H9 (cell line): Measurements from ENCODE around the gene SPECC1L. TPM values are rescaled to one million over a fixed set of nuclear protein-coding genes. Genes with fewer than 3 reads are reported as not detected.

ENCODE experiments used
- DNase-seq: peaks from one replicate; pipeline ENCODE4 v3.0.0-alpha.2; 2017
- H2AFZ ChIP-seq: one replicate; pipeline ENCODE4 v1.6.1; 2013; ENCODE audit warnings: mild to moderate bottlenecking, low read length, control low read depth, moderate library complexity
- H2AK5ac ChIP-seq: 2 replicates; pipeline ENCODE4 v1.6.1; 2013; ENCODE audit warnings: low read length, control low read depth, mixed read lengths; ENCODE audit not compliant: insufficient read length
- H2BK120ac ChIP-seq: one replicate; pipeline ENCODE4 v1.6.1; 2013; ENCODE audit warnings: low read depth, mild to moderate bottlenecking, low read length, control low read depth, inconsistent platforms; ENCODE audit not compliant: poor library complexity, severe bottlenecking
- H2BK12ac ChIP-seq: 2 replicates; pipeline ENCODE4 v1.6.1; 2013; ENCODE audit warnings: low read length, control low read depth, mixed read lengths, low read depth; ENCODE audit not compliant: insufficient read length
- H2BK15ac ChIP-seq: 2 replicates; pipeline ENCODE4 v1.6.1; 2013; ENCODE audit warnings: low read depth, low read length, control low read depth
- H2BK20ac ChIP-seq: one replicate; pipeline ENCODE4 v1.6.1; 2013; ENCODE audit warnings: low read depth, mild to moderate bottlenecking, low read length, control low read depth, inconsistent platforms; ENCODE audit not compliant: poor library complexity, severe bottlenecking
- H2BK5ac ChIP-seq: 2 replicates; pipeline ENCODE4 v1.6.1; 2013; ENCODE audit warnings: low read length, control low read depth, mixed read lengths; ENCODE audit not compliant: insufficient read length
- H3K14ac ChIP-seq: 2 replicates; pipeline ENCODE4 v1.6.1; 2013; ENCODE audit warnings: low read length, control low read depth; ENCODE audit not compliant: insufficient read depth
- H3K18ac ChIP-seq: 2 replicates; pipeline ENCODE4 v1.6.1; 2013; ENCODE audit warnings: low read depth, mild to moderate bottlenecking, mixed read lengths, low read length, control low read depth; ENCODE audit not compliant: insufficient read length
- H3K23ac ChIP-seq: 2 replicates; pipeline ENCODE4 v1.6.1; 2013; ENCODE audit warnings: low read length, control low read depth, mixed read lengths, low read depth; ENCODE audit not compliant: insufficient read length
- H3K23me2 ChIP-seq: 2 replicates; pipeline ENCODE4 v1.6.1; 2013; ENCODE audit warnings: low read depth, mild to moderate bottlenecking, mixed read lengths, low read length, control low read depth; ENCODE audit not compliant: insufficient read length, poor library complexity, severe bottlenecking
- H3K27ac ChIP-seq: 2 replicates; pipeline ENCODE4 v1.5.1; 2013; ENCODE audit warnings: low read length, control low read depth, mixed read lengths, low read depth; ENCODE audit not compliant: insufficient read length
- H3K27me3 ChIP-seq: 2 replicates; pipeline ENCODE4 v1.6.1; 2013; ENCODE audit warnings: low read length, control low read depth, inconsistent platforms; ENCODE audit not compliant: insufficient read depth
- H3K4ac ChIP-seq: 2 replicates; pipeline ENCODE4 v1.6.1; 2013; ENCODE audit warnings: low read depth, mild to moderate bottlenecking, control low read depth, inconsistent platforms, low read length, moderate library complexity
- H3K4me1 ChIP-seq: 2 replicates; pipeline ENCODE4 v1.6.1; 2013; ENCODE audit warnings: low read length, control low read depth, inconsistent platforms; ENCODE audit not compliant: insufficient read depth
- H3K4me2 ChIP-seq: 2 replicates; pipeline ENCODE4 v1.6.1; 2013; ENCODE audit warnings: low read length, control low read depth, mixed read lengths; ENCODE audit not compliant: insufficient read length, insufficient read depth
- H3K56ac ChIP-seq: 2 replicates; pipeline ENCODE4 v1.6.1; 2013; ENCODE audit warnings: low read depth, mild to moderate bottlenecking, mixed read lengths, low read length, control low read depth; ENCODE audit not compliant: insufficient read length
- H3K79me1 ChIP-seq: 2 replicates; pipeline ENCODE4 v1.6.1; 2013; ENCODE audit warnings: low read depth, mild to moderate bottlenecking, moderate library complexity, low read length, control low read depth, inconsistent platforms; ENCODE audit not compliant: insufficient read depth, poor library complexity, severe bottlenecking
- H3K79me2 ChIP-seq: 2 replicates; pipeline ENCODE4 v1.6.1; 2013; ENCODE audit warnings: low read length, control low read depth, inconsistent platforms; ENCODE audit not compliant: insufficient read depth
- H3K9ac ChIP-seq: 2 replicates; pipeline ENCODE4 v1.6.1; 2013; ENCODE audit warnings: low read length, control low read depth, mixed read lengths; ENCODE audit not compliant: insufficient read length; ENCODE audit errors: extremely low read depth
- H3K9me3 ChIP-seq: one replicate; pipeline ENCODE4 v1.6.1; 2013; ENCODE audit warnings: low read depth, low read length, inconsistent platforms; ENCODE audit not compliant: control insufficient read depth
- H3T11ph ChIP-seq: one replicate; pipeline ENCODE4 v1.6.1; 2013; ENCODE audit warnings: mild to moderate bottlenecking, low read length, control low read depth, inconsistent platforms
- H4K20me1 ChIP-seq: one replicate; pipeline ENCODE4 v1.6.1; 2013; ENCODE audit not compliant: control insufficient read depth, insufficient read length, insufficient read depth
- H4K5ac ChIP-seq: 2 replicates; pipeline ENCODE4 v1.6.1; 2013; ENCODE audit warnings: low read depth, mild to moderate bottlenecking, mixed read lengths, low read length, control low read depth; ENCODE audit not compliant: insufficient read length
- H4K8ac ChIP-seq: replicated peaks from 2 replicates; pipeline ENCODE4 v1.6.1; 2013; ENCODE audit warnings: low read length, control low read depth, mixed read lengths, low read depth; ENCODE audit not compliant: insufficient read length
- H4K91ac ChIP-seq: 2 replicates; pipeline ENCODE4 v1.6.1; 2013; ENCODE audit warnings: low read depth, mild to moderate bottlenecking, moderate library complexity, mixed read lengths, low read length, control low read depth; ENCODE audit not compliant: insufficient read length
- H3K27ac Mint-ChIP-seq, 3 experiments: 2 replicates in 2 of 3; 3 replicates in 1 of 3; pipeline ENCODE4 v1.8.0; 2020 to 2021; ENCODE audit warnings: mixed read lengths in 3 of 3, mild to moderate bottlenecking in 1 of 3, moderate library complexity in 1 of 3
- H3K27me3 Mint-ChIP-seq: 2 replicates; pipeline ENCODE4 v1.8.0; 2021; ENCODE audit warnings: low read depth, mild to moderate bottlenecking, moderate library complexity, mixed read lengths
- H3K36me3 Mint-ChIP-seq, 3 experiments: 2 replicates in 2 of 3; 3 replicates in 1 of 3; pipeline ENCODE4 v1.8.0; 2020 to 2021; ENCODE audit warnings: low read depth in 3 of 3, mixed read lengths in 3 of 3; ENCODE audit not compliant: insufficient read depth in 1 of 3
- H3K4me1 Mint-ChIP-seq, 2 experiments: 2 replicates each; pipeline ENCODE4 v1.8.0; 2020; ENCODE audit warnings: mixed read lengths in 2 of 2
- H3K4me3 Mint-ChIP-seq, 2 experiments: 2 replicates in 1 of 2; 3 replicates in 1 of 2; pipeline ENCODE4 v1.8.0; 2020 to 2021; ENCODE audit warnings: mild to moderate bottlenecking in 2 of 2, mixed read lengths in 2 of 2, moderate library complexity in 1 of 2
- H3K9me3 Mint-ChIP-seq, 2 experiments: 2 replicates in 1 of 2; 3 replicates in 1 of 2; pipeline ENCODE4 v1.8.0; 2020; ENCODE audit warnings: mild to moderate bottlenecking in 2 of 2, mixed read lengths in 2 of 2, moderate library complexity in 1 of 2
- WGBS: extraction: QIAGEN DNeasy Blood & Tissue Kit; methylation state at CpG from one replicate; pipeline ENCODE4 v1.1.7; 2013; ENCODE audit warnings: missing lambda C conversion rate, low lambda C conversion rate, mixed read lengths; ENCODE audit not compliant: insufficient read length; ENCODE audit errors: extremely low coverage; 5-methylcytosine and 5-hydroxymethylcytosine counted together
- total RNA-seq: library from RNA; stranded (reverse); gene quantifications from 2 replicates; pipeline ENCODE4 v1.2.1, GENCODE V29; 2021
- TF ChIP-seq, protein P1 (sequence below): fragments of 200-600 bp; sonication (generic); conservative IDR thresholded peaks from 3 replicates; pipeline ENCODE4 v1.8.0; 2021; ENCODE audit warnings: antibody characterized with exemption, mild to moderate bottlenecking

The SPECC1L gene
- total RNA-seq, 1 experiment from 2014 or later = 57.1 TPM

DNA sequence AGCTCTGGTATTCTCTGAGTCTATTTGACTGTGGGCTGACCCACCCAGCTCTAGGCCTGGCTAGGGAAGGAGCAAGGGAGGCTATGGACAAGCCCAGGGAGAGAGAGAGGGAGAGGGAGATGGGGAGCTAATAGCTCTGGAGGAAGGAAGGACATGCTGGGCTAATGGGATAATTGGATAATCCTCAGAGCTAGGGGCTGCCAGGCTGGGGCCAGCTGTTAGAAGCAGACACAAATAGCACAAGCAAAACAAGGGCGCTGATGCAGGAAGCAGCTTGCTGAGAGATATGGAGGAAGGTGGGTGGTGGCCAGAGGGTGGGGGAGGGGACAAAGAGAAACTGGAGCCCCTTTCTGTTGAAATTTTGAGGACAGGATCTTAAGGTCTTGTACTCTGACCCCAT, 180.0 kb downstream of the SPECC1L start:
- Histone ChIP-seq H3K23ac (no peak overlapping the region), H3K4ac (no peak overlapping the region), H3K56ac (no peak overlapping the region), H3K4me1 (no peaks in the 10 kb centered on the region), H2BK5ac (no peak overlapping the region), H2BK15ac (no peak overlapping the region), H3K27ac (no peak overlapping the region), H3K79me1 (no peaks in the 10 kb centered on the region), H3K9ac (no peak overlapping the region), H2AFZ (no peak overlapping the region), H3K9me3 (no peaks in the 10 kb centered on the region), H4K20me1 (no peaks in the 10 kb centered on the region), H3K4me2 (no peak overlapping the region), H4K8ac (no peak overlapping the region), H3K79me2 (no peaks in the 10 kb centered on the region), H3K14ac (no peak overlapping the region), H4K5ac (no peak overlapping the region), H4K91ac (no peak overlapping the region), H2BK12ac (no peak overlapping the region), H2BK20ac (no peak overlapping the region), H3T11ph (no peak overlapping the region), H3K23me2 (no peaks in the 10 kb centered on the region), H3K27me3 (no peaks in the 10 kb centered on the region), H2BK120ac (no peak overlapping the region), H2AK5ac (no peak overlapping the region), H3K18ac (no peak overlapping the region)
- TF ChIP-seq, protein P1, sequence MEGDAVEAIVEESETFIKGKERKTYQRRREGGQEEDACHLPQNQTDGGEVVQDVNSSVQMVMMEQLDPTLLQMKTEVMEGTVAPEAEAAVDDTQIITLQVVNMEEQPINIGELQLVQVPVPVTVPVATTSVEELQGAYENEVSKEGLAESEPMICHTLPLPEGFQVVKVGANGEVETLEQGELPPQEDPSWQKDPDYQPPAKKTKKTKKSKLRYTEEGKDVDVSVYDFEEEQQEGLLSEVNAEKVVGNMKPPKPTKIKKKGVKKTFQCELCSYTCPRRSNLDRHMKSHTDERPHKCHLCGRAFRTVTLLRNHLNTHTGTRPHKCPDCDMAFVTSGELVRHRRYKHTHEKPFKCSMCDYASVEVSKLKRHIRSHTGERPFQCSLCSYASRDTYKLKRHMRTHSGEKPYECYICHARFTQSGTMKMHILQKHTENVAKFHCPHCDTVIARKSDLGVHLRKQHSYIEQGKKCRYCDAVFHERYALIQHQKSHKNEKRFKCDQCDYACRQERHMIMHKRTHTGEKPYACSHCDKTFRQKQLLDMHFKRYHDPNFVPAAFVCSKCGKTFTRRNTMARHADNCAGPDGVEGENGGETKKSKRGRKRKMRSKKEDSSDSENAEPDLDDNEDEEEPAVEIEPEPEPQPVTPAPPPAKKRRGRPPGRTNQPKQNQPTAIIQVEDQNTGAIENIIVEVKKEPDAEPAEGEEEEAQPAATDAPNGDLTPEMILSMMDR = no peak
- peaks cover 0 to 2% of the 10 kb centered on the region in 2 experiments; a peak in 2 of 5 replicates for H3K9me3 Mint-ChIP-seq
- WGBS = no CpG with 5 or more reads among the region's 1 CpG
- H3K36me3 Mint-ChIP-seq = no peaks in the 10 kb centered on the region
- no peak overlapping the region for H3K27ac Mint-ChIP-seq
- DNase-seq = no peak
- no peak overlapping the region for H3K4me3 Mint-ChIP-seq
- H3K27me3 Mint-ChIP-seq = peaks cover 2% of the 10 kb centered on the region
- peaks cover 7 to 15% of the 10 kb centered on the region in 2 experiments for H3K4me1 Mint-ChIP-seq
